ENCODE results near the gene KLC1. TPM values are rescaled to one million over a fixed set of nuclear protein-coding genes. Genes with fewer than 3 reads are reported as not detected.

Gene KLC1
- total RNA-seq, 1 donor from 2014 or later = 178 TPM

- no peak for TF ChIP-seq CTCF (IDR thresholded peaks at IDR 0.05; ENCODE audit: unreplicated experiment)
- Mint-ChIP-seq H3K4me1 (ENCODE audit: low read depth) (peaks cover 14% of the 10 kb centered on the region), H3K27ac (no peak overlapping the region), H3K9me3 (ENCODE audit: low read depth) (no peaks in the 10 kb centered on the region), H3K4me3 (ENCODE audit: low read depth) (no peak overlapping the region), H3K36me3 (ENCODE audit: insufficient read depth) (peaks cover 15% of the 10 kb centered on the region), H3K27me3 (no peaks in the 10 kb centered on the region)
- no peak for DNase-seq (ENCODE audit: low spot score, unreplicated experiment)
Measured at GRCh38 chr14:103728141-103728540, 99.1 kb downstream of the KLC1 start.

- Mint-ChIP-seq H3K4me1 (ENCODE audit: low read depth) (peaks cover 13% of the 10 kb centered on the region), H3K9me3 (ENCODE audit: low read depth) (no peaks in the 10 kb centered on the region), H3K4me3 (ENCODE audit: low read depth) (no peak overlapping the region), H3K27ac (no peak overlapping the region), H3K36me3 (ENCODE audit: insufficient read depth) (peaks cover 15% of the 10 kb centered on the region), H3K27me3 (no peaks in the 10 kb centered on the region)
- no peak for DNase-seq (ENCODE audit: low spot score, unreplicated experiment)
- TF ChIP-seq CTCF (IDR thresholded peaks at IDR 0.05; ENCODE audit: unreplicated experiment) = no peak
Measured at GRCh38 chr14:103728721-103729120, 99.7 kb downstream of the KLC1 start.

- no peak overlapping the region for H3K27ac Mint-ChIP-seq
Measured at GRCh38 chr14:103729496-103730448, 100.8 kb downstream of the KLC1 start.

GRCh38 chr14:103730490-103731035 is 101.6 kb downstream of the KLC1 start:
- H3K27ac Mint-ChIP-seq = no peak overlapping the region
- no peak overlapping the region for H3K4me3 Mint-ChIP-seq (ENCODE audit: low read depth)
- H3K36me3 Mint-ChIP-seq (ENCODE audit: insufficient read depth) = peaks cover 22% of the 10 kb centered on the region
- no peaks in the 10 kb centered on the region for H3K9me3 Mint-ChIP-seq (ENCODE audit: low read depth)
- no peak for DNase-seq (ENCODE audit: low spot score, unreplicated experiment)
- H3K27me3 Mint-ChIP-seq = no peaks in the 10 kb centered on the region
- no peak for TF ChIP-seq CTCF (IDR thresholded peaks at IDR 0.05; ENCODE audit: unreplicated experiment)
- H3K4me1 Mint-ChIP-seq (ENCODE audit: low read depth) = peaks cover 13% of the 10 kb centered on the region

More at GRCh38 chr14:103729496-103730448, 100.8 kb downstream of the KLC1 start:
- no peak for TF ChIP-seq CTCF (IDR thresholded peaks at IDR 0.05; ENCODE audit: unreplicated experiment)
- Mint-ChIP-seq H3K9me3 (ENCODE audit: low read depth) (no peaks in the 10 kb centered on the region), H3K36me3 (ENCODE audit: insufficient read depth) (peaks cover 18% of the 10 kb centered on the region), H3K4me3 (ENCODE audit: low read depth) (no peak overlapping the region), H3K4me1 (ENCODE audit: low read depth) (peaks cover 13% of the 10 kb centered on the region), H3K27me3 (no peaks in the 10 kb centered on the region)
- no peak for DNase-seq (ENCODE audit: low spot score, unreplicated experiment)

- Mint-ChIP-seq H3K4me1 (ENCODE audit: low read depth) (peaks cover 13% of the 10 kb centered on the region), H3K9me3 (ENCODE audit: low read depth) (no peaks in the 10 kb centered on the region), H3K36me3 (ENCODE audit: insufficient read depth) (peaks cover 22% of the 10 kb centered on the region), H3K27ac (no peak overlapping the region), H3K4me3 (ENCODE audit: low read depth) (no peak overlapping the region), H3K27me3 (no peaks in the 10 kb centered on the region)
- no peak for DNase-seq (ENCODE audit: low spot score, unreplicated experiment)
- no peak for TF ChIP-seq CTCF (IDR thresholded peaks at IDR 0.05; ENCODE audit: unreplicated experiment)
Measured at GRCh38 chr14:103731481-103731880, 102.5 kb downstream of the KLC1 start.

Measured in progenitor cell of endocrine pancreas (in vitro differentiated cells).